Pancreas (tissue), 10 donors: ENCODE data around the gene GRK3. TPM values are rescaled to one million over a fixed set of nuclear protein-coding genes. Genes with fewer than 3 reads are reported as not detected.

Experiments
- ATAC-seq, 4 donors: fragments of 200-7000 bp; cut with Tn5 transposase; one replicate each; pipeline versions ENCODE4 v1.8.0 to v1.9.1; 2020; ENCODE audit warnings: mild to moderate bottlenecking in 4 of 4, moderate library complexity in 4 of 4
- DNase-seq, 6 donors: peaks; one replicate each; pipeline ENCODE4 v3.0.0-alpha.2; 2020
- FAIRE-seq: peaks from 2 replicates; lab custom pipeline; 2012; peaks lifted over from hg19 to GRCh38; lab: Jason Lieb, UNC
- H3K27ac ChIP-seq, 4 donors: fragments of 200-600 bp; sonication (generic); 1 replicate in 3 of 4; 2 replicates in 1 of 4; pipeline versions ENCODE4 v1.5.0 to v1.8.0; 2020
- H3K27me3 ChIP-seq, 4 donors: fragments of 200-600 bp; one replicate each; pipeline ENCODE4 v1.8.0; 2021
- H3K36me3 ChIP-seq, 3 donors: fragments of 200-600 bp; sonication (generic) in 1 of 3; one replicate each; pipeline versions ENCODE4 v1.5.0 to v1.8.0; 2020 to 2021
- H3K4me1 ChIP-seq, 3 donors: fragments of 200-600 bp; one replicate each; pipeline ENCODE4 v1.8.0; 2021
- H3K4me3 ChIP-seq, 4 donors: fragments of 200-600 bp; sonication (generic) in 2 of 4; one replicate each; pipeline versions ENCODE4 v1.5.0 to v1.8.0; 2020 to 2021
- H3K9me3 ChIP-seq, 4 donors: fragments of 200-600 bp; one replicate each; pipeline ENCODE4 v1.8.0; 2021
- CTCF ChIP-seq, 4 donors: fragments of 200-600 bp; sonication (generic) in 3 of 4; IDR thresholded peaks; one replicate each; pipeline versions ENCODE4 v1.5.0 to v1.8.0; 2021; ENCODE audit warnings: antibody characterized with exemption in 4 of 4
- WGBS, 2 donors: extraction: QIAGEN DNeasy Blood & Tissue Kit; methylation state at CpG; one replicate each; pipeline ENCODE4 v1.1.7; 2013; 5-methylcytosine and 5-hydroxymethylcytosine counted together
- intact Hi-C, 3 donors: fragments of 100-400 bp; cut with DNase I; formaldehyde crosslinking; loops; one replicate each; pipeline versions ENCODE4 v1.11.1 to v1.14.2; 2022
- polyA plus RNA-seq, 2 donors: library from polyadenylated mRNA; stranded (reverse); fragments of 200-250 nt; gene quantifications; one replicate each; pipeline ENCODE4 v1.2.3, GENCODE V29; 2013
- total RNA-seq, 6 donors: library from RNA; stranded (reverse); fragmentation: NEBNext Ultra II Directional in 4 of 6; extraction: Animal tissue kit (Norgen Biotek cat#: 25700) in 4 of 6; gene quantifications; one replicate each; pipeline versions ENCODE4 v1.2.1 to v1.2.4, GENCODE V29; 2021 to 2023
- donor health status: healthy with polysubstance abuse.
- donor health status: DM: no; HTN: no; CAD: no; lungs with moderate emphysema.
- donor health status: DM: no; HTN: no; CAD: no.
- donor health status: control.
- donor health status: control.
- donor health status: Bipolar disorder and iron deficiency.
- donor health status: DM: yes; HTN: yes; CAD: no.
- donor health status: DM: no; HTN: no; CAD: no.
- donor health status: DM: no; HTN: no; CAD: no.
- donor health status: DM: yes; HTN: yes; CAD: no.

GRK3 gene
- total and polyA plus RNA-seq, 8 donors = 3.5 to 18.1 (median 7.6) TPM

- peak in 3 of 4 donors; percentile 58 to 78 (median 61) for ATAC-seq
Measured at GRCh38 chr22:25636323-25636722, 71.8 kb downstream of the GRK3 start.

GRCh38 chr22:25637032-25637431 is 72.6 kb downstream of the GRK3 start:
- no peak overlapping the region for H3K27ac ChIP-seq
- no peak for FAIRE-seq
- no peak overlapping the region for H3K4me3 ChIP-seq
- H3K36me3 ChIP-seq = no peaks in the 10 kb centered on the region
- intact Hi-C loops = no loop called here
- TF ChIP-seq CTCF (IDR thresholded peaks at IDR 0.05) = no peak
- H3K27me3 ChIP-seq = no peaks in the 10 kb centered on the region
- H3K9me3 ChIP-seq = no peaks in the 10 kb centered on the region
- ATAC-seq = peak in 3 of 4 donors; percentile 22 to 52 (median 39)
- no peak for DNase-seq
- 58 to 79% methylated on average over 2 of the region's 2 CpGs for WGBS, 2 donors
- H3K4me1 ChIP-seq = peaks cover 0 to 5% (median 0%) of the 10 kb centered on the region in 3 donors

More at GRCh38 chr22:25636323-25636722, 71.8 kb downstream of the GRK3 start:
- intact Hi-C loops = no loop called here
- Histone ChIP-seq H3K27ac (no peak overlapping the region), H3K4me3 (no peak overlapping the region), H3K27me3 (no peaks in the 10 kb centered on the region), H3K9me3 (no peaks in the 10 kb centered on the region), H3K4me1 (peaks cover 0 to 5% (median 0%) of the 10 kb centered on the region in 3 donors), H3K36me3 (no peaks in the 10 kb centered on the region)
- 40 to 41% methylated on average over 2 of the region's 2 CpGs for WGBS, 2 donors
- TF ChIP-seq CTCF (IDR thresholded peaks at IDR 0.05) = no peak
- no peak for FAIRE-seq
- no peak for DNase-seq

GRCh38 chr22:25637672-25638071 is 73.2 kb downstream of the GRK3 start:
- 94 to 96% methylated on average over 4 of the region's 4 CpGs for WGBS, 2 donors
- DNase-seq = no peak
- FAIRE-seq = no peak
- peaks cover 0 to 5% (median 0%) of the 10 kb centered on the region in 3 donors for H3K4me1 ChIP-seq
- no peaks in the 10 kb centered on the region for H3K27me3 ChIP-seq
- TF ChIP-seq CTCF (IDR thresholded peaks at IDR 0.05) = no peak
- H3K27ac ChIP-seq = no peak overlapping the region
- no peaks in the 10 kb centered on the region for H3K36me3 ChIP-seq
- ATAC-seq = no peak
- no peaks in the 10 kb centered on the region for H3K9me3 ChIP-seq
- intact Hi-C loops = no loop called here
- H3K4me3 ChIP-seq = no peak overlapping the region

DNA sequence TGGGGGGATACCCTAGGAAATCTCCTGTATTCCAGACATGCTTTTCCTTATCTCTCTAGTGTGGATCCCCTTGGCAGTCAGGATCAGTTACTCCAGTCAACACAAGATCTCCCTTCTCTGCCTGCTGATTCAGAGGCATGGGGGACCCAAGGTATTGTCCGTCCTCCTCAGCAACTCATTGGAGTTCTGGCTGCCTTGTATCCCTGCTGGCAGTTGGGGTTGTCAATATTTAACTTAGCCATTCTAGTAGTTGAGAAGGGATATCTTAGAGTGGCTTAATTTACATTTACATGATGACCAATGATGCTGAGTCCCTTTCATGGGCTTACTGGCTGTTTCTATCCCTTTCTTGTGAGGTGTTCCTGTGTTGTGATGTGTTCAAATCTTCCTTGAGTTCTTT is 74.2 kb downstream of the GRK3 start:
- Histone ChIP-seq H3K27ac (no peak overlapping the region), H3K4me3 (no peak overlapping the region), H3K4me1 (peaks cover 0 to 5% (median 0%) of the 10 kb centered on the region in 3 donors), H3K27me3 (no peaks in the 10 kb centered on the region), H3K9me3 (no peaks in the 10 kb centered on the region), H3K36me3 (no peaks in the 10 kb centered on the region)
- intact Hi-C loops = no loop called here
- TF ChIP-seq CTCF (IDR thresholded peaks at IDR 0.05) = no peak
- ATAC-seq = no peak
- DNase-seq = no peak
- 89 to 94% methylated on average over 1 of the region's 1 CpG for WGBS, 2 donors
- no peak for FAIRE-seq

DNA sequence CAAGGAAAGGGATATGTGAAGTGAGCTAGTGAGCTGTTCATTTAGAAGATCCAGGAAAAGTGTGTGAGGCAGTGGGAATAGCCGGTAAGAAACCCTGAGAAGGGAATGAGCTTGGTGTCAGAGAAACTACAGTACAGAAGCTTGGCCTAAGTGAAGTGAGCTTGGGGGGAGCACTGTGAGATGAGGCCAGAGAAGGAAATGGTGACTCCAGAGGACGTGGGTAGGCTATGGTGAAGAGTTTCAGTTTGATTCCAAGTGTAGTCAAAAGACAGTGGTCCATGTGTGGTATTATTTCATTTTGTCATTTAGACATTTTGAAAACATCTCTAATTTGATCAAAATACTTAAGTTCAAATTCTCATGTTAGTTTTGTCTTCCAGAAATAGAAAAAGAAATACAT is 77.2 kb downstream of the GRK3 start:
- Histone ChIP-seq H3K4me3 (no peak overlapping the region), H3K27me3 (no peaks in the 10 kb centered on the region), H3K27ac (no peak overlapping the region), H3K36me3 (no peaks in the 10 kb centered on the region), H3K9me3 (no peaks in the 10 kb centered on the region), H3K4me1 (no peaks in the 10 kb centered on the region)
- no peak for TF ChIP-seq CTCF (IDR thresholded peaks at IDR 0.05)
- no peak for ATAC-seq
- 93% methylated on average over 2 of the region's 2 CpGs for WGBS, 2 donors
- intact Hi-C loops = no loop called here
- FAIRE-seq = no peak
- no peak for DNase-seq
